Measurements from ENCODE around the gene CLRN1.

The CLRN1 gene

DNA sequence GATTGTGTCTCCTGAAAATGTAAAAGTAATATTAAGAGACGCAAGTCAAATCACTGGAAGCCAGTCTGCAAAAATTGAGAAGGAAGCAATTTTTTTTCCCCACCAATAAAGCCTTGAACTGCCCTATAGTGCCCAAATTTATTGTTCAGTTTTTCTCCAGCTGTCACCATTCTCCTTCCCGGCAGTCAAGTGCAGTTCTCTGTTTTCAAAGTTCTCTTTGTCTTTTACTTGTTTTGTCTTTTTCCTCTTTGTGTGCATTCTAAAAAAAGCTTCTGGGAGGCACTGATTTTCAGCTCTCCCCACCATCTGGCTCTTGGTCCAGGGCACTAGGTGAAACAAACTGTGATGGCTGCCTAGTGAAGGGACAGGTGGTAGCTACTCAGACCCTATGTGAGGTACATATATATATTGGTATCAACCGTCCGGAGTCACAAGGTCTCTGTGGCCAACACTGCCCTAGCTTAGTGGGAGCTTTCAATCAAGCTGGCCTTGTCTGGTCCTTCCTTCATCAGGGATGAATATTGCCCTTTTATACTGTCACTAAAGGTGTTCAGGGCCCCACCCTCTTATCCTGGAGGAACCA, 6.1 kb upstream of the CLRN1 start:
- no peaks in the 10 kb centered on the region for H3K36me3 ChIP-seq (ENCODE audit: control insufficient read depth, insufficient read depth, low read length)
- H3K4me1 ChIP-seq (ENCODE audit: control insufficient read depth, insufficient read depth, low read length, poor library complexity, severe bottlenecking), result no peaks in the 10 kb centered on the region
- no peak for DNase-seq
- no peak overlapping the region for H3K27ac ChIP-seq (ENCODE audit: insufficient read depth, low read length, poor library complexity, severe bottlenecking)
- no peaks in the 10 kb centered on the region for H3K27me3 ChIP-seq (replicated peaks; ENCODE audit: control insufficient read depth, insufficient read depth, low read length, poor library complexity, severe bottlenecking)
- no peak overlapping the region for H3K4me3 ChIP-seq (ENCODE audit: insufficient read depth, low read depth, low read length, poor library complexity, severe bottlenecking)
- H3K9me3 ChIP-seq (ENCODE audit: control insufficient read depth, low read length), result no peaks in the 10 kb centered on the region

DNA sequence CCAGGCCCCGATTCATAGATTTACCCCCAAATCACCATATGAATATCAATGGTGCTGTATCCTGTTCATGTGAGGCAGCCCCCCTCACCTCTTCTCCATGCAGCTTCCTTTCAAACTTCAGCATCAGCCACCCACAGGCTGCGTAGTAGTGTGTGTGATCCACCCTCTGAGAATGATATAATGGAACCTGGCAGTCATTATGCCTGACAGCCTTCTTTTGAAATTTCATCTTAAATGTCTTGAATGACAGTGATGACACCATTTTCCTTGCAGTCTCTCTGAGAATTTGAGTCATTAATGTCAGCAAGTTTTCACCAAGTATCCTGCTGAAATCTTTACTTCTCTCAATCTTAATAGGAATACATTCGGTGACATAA, 3.5 kb upstream of the CLRN1 start:
- Histone ChIP-seq H3K9me3 (ENCODE audit: control insufficient read depth, low read length) (no peaks in the 10 kb centered on the region), H3K27me3 (replicated peaks; ENCODE audit: control insufficient read depth, insufficient read depth, low read length, poor library complexity, severe bottlenecking) (no peaks in the 10 kb centered on the region), H3K4me3 (ENCODE audit: insufficient read depth, low read depth, low read length, poor library complexity, severe bottlenecking) (no peak overlapping the region), H3K27ac (ENCODE audit: insufficient read depth, low read length, poor library complexity, severe bottlenecking) (no peak overlapping the region), H3K4me1 (ENCODE audit: control insufficient read depth, insufficient read depth, low read length, poor library complexity, severe bottlenecking) (no peaks in the 10 kb centered on the region), H3K36me3 (ENCODE audit: control insufficient read depth, insufficient read depth, low read length) (no peaks in the 10 kb centered on the region)
- no peak for DNase-seq

DNA sequence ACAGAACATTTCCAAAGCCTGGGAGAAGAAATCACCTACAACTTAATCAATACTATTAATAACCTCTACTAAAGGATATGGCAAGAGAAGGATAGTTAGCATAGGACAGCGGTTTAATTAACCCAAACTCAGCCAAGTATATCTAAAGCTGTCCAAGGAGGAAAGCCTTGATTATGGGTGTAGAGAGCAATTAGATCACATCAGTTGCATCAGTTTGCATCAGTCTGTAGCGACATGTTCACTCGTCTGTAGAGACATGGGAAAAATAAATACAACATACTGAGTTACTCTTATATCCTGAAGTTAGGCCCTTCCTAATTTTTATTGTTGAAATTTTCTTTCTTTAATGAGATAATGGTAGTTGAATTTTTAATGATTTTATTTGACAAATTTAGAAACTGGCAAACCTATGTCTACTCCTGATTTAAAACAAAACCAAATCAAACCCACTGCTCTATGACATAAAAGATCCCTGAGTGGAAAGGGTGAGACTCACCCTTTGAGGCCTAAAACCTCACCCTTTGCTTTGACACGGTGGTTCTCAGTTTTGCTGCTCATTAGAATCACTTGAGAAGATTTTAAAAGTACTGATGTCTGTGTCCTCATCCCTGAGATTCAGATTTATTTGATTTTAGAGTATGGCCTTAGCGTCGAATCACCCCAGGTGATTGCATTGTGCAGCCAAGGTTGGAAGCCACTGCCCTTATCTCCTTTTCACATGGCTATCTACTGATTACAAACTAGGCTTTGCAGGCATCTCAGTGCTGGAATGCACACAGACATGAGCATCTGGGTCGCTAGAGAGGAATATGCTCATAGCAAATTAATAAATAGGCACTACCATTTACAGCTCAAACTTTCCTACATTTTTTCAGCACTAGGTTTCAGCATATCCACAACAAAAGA, 2.8 kb upstream of the CLRN1 start:
- Histone ChIP-seq H3K4me3 (ENCODE audit: insufficient read depth, low read depth, low read length, poor library complexity, severe bottlenecking) (no peak overlapping the region), H3K36me3 (ENCODE audit: control insufficient read depth, insufficient read depth, low read length) (no peaks in the 10 kb centered on the region), H3K4me1 (ENCODE audit: control insufficient read depth, insufficient read depth, low read length, poor library complexity, severe bottlenecking) (no peaks in the 10 kb centered on the region), H3K9me3 (ENCODE audit: control insufficient read depth, low read length) (no peaks in the 10 kb centered on the region), H3K27ac (ENCODE audit: insufficient read depth, low read length, poor library complexity, severe bottlenecking) (no peak overlapping the region), H3K27me3 (replicated peaks; ENCODE audit: control insufficient read depth, insufficient read depth, low read length, poor library complexity, severe bottlenecking) (no peaks in the 10 kb centered on the region)
- no peak for DNase-seq

DNA sequence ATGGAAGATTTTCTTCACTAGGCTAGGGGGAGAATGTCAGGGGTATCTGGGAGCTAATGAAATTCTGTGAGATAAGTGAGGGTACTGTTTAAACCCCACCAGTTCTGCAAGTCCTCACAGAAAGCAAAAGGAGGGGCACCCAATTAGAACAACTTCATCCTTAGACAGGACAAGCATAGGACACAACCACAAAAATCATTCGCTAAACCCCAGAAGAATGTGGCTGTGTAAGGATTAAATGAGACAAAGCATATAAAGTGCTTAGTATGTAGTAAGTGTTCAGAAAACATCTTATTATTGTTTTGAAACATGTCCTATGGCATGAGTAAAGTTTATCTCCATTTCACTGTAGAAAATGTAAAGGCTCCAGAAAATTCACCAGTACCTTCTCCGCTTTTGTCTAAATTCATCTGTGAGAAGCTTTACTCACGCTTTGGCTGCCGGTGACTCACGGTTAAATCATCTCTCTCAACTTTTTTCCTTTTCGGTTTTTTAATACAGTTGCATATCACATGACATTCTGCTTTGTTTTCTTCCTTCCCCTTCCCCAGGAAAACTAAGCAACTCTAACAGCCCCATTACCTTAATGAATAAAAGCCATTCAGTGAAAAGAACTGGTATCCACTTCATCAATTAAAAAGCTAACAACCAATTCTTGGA, 1.7 kb downstream of the CLRN1 start:
- no peak overlapping the region for H3K4me3 ChIP-seq (ENCODE audit: insufficient read depth, low read depth, low read length, poor library complexity, severe bottlenecking)
- DNase-seq, result no peak
- no peak overlapping the region for H3K27ac ChIP-seq (ENCODE audit: insufficient read depth, low read length, poor library complexity, severe bottlenecking)

DNA sequence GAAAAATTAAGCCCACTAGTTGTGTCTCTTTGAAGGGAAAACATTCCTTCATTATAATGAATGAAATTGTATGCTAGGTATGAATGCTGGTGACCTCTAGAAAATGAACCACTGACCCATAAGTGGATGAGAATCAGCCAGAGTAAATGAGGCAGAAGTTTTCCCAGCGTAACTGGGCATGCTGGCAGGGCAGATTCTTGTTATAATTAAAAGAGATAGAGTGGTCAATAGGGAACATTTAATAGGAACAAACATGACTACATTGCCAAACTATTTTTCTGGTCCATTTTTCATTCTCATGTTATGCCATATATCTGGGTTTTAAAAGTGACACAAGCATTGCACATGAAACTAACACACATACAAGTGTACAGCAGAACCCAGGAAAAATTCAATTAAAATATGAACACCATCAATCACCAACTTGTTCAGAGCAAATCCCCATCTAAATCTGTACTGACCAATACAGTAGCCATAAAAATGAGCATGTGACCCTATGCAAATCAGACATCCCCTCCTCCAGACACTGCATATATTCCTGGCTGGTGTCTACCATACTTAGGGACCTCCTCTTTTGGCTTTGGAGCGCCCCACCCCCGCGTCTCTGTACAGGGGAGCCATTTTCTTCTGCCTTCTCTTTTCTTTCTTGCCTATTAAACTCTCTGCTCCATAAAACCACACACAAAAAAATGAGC, 4.0 kb downstream of the CLRN1 start:
- Histone ChIP-seq H3K4me1 (ENCODE audit: control insufficient read depth, insufficient read depth, low read length, poor library complexity, severe bottlenecking) (no peaks in the 10 kb centered on the region), H3K4me3 (ENCODE audit: insufficient read depth, low read depth, low read length, poor library complexity, severe bottlenecking) (no peak overlapping the region), H3K27me3 (replicated peaks; ENCODE audit: control insufficient read depth, insufficient read depth, low read length, poor library complexity, severe bottlenecking) (peaks cover 3% of the 10 kb centered on the region), H3K36me3 (ENCODE audit: control insufficient read depth, insufficient read depth, low read length) (no peaks in the 10 kb centered on the region), H3K9me3 (ENCODE audit: control insufficient read depth, low read length) (no peaks in the 10 kb centered on the region), H3K27ac (ENCODE audit: insufficient read depth, low read length, poor library complexity, severe bottlenecking) (no peak overlapping the region)
- no peak for DNase-seq

More for the DNA sequence above, 1.7 kb downstream of the CLRN1 start:
- H3K36me3 ChIP-seq (ENCODE audit: control insufficient read depth, insufficient read depth, low read length), result no peaks in the 10 kb centered on the region
- H3K27me3 ChIP-seq (replicated peaks; ENCODE audit: control insufficient read depth, insufficient read depth, low read length, poor library complexity, severe bottlenecking), result peaks cover 3% of the 10 kb centered on the region
- H3K4me1 ChIP-seq (ENCODE audit: control insufficient read depth, insufficient read depth, low read length, poor library complexity, severe bottlenecking), result no peaks in the 10 kb centered on the region
- no peaks in the 10 kb centered on the region for H3K9me3 ChIP-seq (ENCODE audit: control insufficient read depth, low read length)

DNA sequence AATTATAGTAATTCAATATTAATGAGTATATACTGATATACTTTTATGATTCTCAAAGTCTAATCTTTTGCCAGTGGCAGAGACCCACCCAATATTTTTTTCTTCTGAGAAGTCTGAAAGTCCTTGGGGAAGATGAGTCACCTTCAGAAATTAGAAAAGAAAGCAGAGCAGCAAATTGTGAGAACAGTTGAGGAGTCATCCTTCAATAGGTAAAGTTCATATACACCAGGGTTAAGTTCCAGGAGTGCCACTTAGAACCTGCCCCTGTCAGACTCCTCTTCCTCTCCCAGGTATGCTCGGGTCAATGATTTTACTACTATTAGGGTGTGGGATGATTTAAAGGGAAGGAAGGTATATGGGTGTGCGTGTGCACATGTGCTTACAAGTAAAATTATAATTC, 7.1 kb downstream of the CLRN1 start:
- Histone ChIP-seq H3K4me1 (ENCODE audit: control insufficient read depth, insufficient read depth, low read length, poor library complexity, severe bottlenecking) (no peaks in the 10 kb centered on the region), H3K9me3 (ENCODE audit: control insufficient read depth, low read length) (no peaks in the 10 kb centered on the region), H3K4me3 (ENCODE audit: insufficient read depth, low read depth, low read length, poor library complexity, severe bottlenecking) (no peak overlapping the region), H3K36me3 (ENCODE audit: control insufficient read depth, insufficient read depth, low read length) (no peaks in the 10 kb centered on the region), H3K27ac (ENCODE audit: insufficient read depth, low read length, poor library complexity, severe bottlenecking) (no peak overlapping the region), H3K27me3 (replicated peaks; ENCODE audit: control insufficient read depth, insufficient read depth, low read length, poor library complexity, severe bottlenecking) (peaks cover 3% of the 10 kb centered on the region)
- DNase-seq, result no peak

DNA sequence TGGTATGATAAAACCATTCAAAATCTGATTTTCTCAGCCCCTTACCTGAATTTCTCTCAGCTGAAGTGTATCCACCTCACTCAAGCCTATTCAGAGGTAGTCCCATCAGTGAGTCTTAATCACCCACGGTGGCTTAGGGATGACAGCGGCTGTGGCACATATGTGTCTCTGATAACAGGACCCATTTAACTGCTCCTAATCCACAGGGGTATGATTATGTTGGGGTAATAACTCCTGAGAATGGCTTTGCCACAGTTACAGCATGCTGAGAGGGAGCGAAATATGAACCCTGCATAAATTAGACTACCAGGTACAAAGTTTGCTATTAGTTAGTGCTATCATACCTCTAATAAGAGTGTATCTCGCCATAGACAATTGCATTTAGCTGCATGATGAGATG, 10.6 kb downstream of the CLRN1 start:
- Histone ChIP-seq H3K9me3 (ENCODE audit: control insufficient read depth, low read length) (no peaks in the 10 kb centered on the region), H3K4me1 (ENCODE audit: control insufficient read depth, insufficient read depth, low read length, poor library complexity, severe bottlenecking) (no peaks in the 10 kb centered on the region), H3K27me3 (replicated peaks; ENCODE audit: control insufficient read depth, insufficient read depth, low read length, poor library complexity, severe bottlenecking) (peaks cover 3% of the 10 kb centered on the region), H3K27ac (ENCODE audit: insufficient read depth, low read length, poor library complexity, severe bottlenecking) (no peak overlapping the region), H3K36me3 (ENCODE audit: control insufficient read depth, insufficient read depth, low read length) (no peaks in the 10 kb centered on the region), H3K4me3 (ENCODE audit: insufficient read depth, low read depth, low read length, poor library complexity, severe bottlenecking) (no peak overlapping the region)
- DNase-seq, result no peak

DNA sequence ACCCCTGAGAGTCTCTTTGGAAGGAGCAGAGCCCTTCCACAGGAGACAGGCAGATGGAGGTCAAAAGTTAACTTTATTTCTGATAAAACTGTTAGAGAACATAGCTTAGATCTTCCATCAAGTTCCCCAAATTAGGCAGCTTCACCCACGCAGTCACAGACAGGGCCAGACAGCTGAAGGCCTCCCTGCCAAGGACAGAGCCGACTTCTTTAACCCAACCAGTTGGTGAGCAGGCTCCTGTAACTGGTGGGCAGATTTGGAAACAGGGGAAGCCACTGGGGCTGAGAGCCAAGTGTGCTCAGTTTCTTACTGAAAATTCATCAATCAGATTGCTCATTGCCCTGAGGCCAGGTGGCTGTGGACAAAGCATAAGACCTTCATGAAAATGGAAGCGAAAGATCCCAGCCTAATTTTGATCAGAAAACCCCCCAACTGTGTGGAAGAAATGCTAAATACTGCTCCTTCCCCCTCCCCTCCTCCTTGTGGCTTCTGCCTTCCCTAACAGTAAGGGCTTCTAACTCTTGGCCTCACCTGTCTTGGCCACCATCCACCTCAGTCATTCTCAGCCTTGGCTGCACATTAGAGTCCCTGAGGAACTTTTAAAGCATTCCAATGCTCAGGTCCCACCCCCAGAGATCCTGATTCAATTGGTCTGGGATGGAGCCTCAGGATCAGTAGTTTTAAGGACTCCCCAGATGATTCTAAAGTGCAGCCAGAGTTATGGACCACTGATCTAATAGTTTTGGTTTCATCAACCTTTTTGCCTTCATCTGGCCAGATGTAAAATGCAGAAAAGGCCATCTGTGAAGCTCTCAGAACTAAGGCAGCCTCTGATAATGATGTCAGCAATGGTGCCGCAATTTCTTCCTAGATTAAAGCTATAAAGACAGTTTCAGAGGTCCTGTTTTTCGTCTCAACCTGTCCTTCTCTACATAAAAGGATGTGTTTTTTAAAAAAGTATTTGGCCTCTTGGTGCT, 11.5 kb downstream of the CLRN1 start:
- H3K9me3 ChIP-seq (ENCODE audit: control insufficient read depth, low read length), result no peaks in the 10 kb centered on the region
- no peak for DNase-seq
- H3K36me3 ChIP-seq (ENCODE audit: control insufficient read depth, insufficient read depth, low read length), result no peaks in the 10 kb centered on the region
- no peaks in the 10 kb centered on the region for H3K4me1 ChIP-seq (ENCODE audit: control insufficient read depth, insufficient read depth, low read length, poor library complexity, severe bottlenecking)
- H3K27ac ChIP-seq (ENCODE audit: insufficient read depth, low read length, poor library complexity, severe bottlenecking), result no peak overlapping the region
- peaks cover 2% of the 10 kb centered on the region for H3K27me3 ChIP-seq (replicated peaks; ENCODE audit: control insufficient read depth, insufficient read depth, low read length, poor library complexity, severe bottlenecking)
- no peak overlapping the region for H3K4me3 ChIP-seq (ENCODE audit: insufficient read depth, low read depth, low read length, poor library complexity, severe bottlenecking)

DNA sequence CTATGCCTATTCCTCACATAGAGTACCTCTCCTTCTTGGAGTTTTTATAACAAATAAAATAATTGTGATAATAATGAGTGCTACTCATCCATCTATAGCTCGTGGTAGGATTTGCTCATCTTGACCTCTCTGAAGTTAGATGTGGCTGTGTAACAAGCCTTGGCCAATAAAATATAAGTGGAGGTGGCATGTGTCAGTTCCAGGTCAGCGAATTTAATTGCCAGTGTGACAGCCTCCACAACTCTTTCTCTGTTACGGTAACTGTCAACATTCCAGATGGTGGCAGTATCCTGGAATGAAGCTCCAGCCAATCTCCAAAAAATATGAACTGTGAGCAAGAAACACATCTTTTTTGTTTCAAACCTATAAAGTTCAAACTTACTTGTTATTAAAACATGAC, 13.8 kb downstream of the CLRN1 start:
- Histone ChIP-seq H3K36me3 (ENCODE audit: control insufficient read depth, insufficient read depth, low read length) (no peaks in the 10 kb centered on the region), H3K27me3 (replicated peaks; ENCODE audit: control insufficient read depth, insufficient read depth, low read length, poor library complexity, severe bottlenecking) (no peaks in the 10 kb centered on the region), H3K9me3 (ENCODE audit: control insufficient read depth, low read length) (no peaks in the 10 kb centered on the region), H3K27ac (ENCODE audit: insufficient read depth, low read length, poor library complexity, severe bottlenecking) (no peak overlapping the region), H3K4me1 (ENCODE audit: control insufficient read depth, insufficient read depth, low read length, poor library complexity, severe bottlenecking) (no peaks in the 10 kb centered on the region), H3K4me3 (ENCODE audit: insufficient read depth, low read depth, low read length, poor library complexity, severe bottlenecking) (no peak overlapping the region)
- no peak for DNase-seq
